OCI-LY1 (cell line): ENCODE data around the gene UBASH3B.

ENCODE experiments used
- CTCF ChIP-seq: fragments of 200-600 bp; sonication (generic), shearing (Covaris generic); IDR thresholded peaks from 2 replicates; pipeline ENCODE4 v1.5.1; 2017; ENCODE audit warnings: mild to moderate bottlenecking, antibody characterized with exemption, low read length, moderate library complexity, mixed read lengths
- EZH2 ChIP-seq: fragments of 200-600 bp; sonication (generic), shearing (Covaris generic); IDR thresholded peaks from 2 replicates; pipeline ENCODE4 v1.8.0; 2017; ENCODE audit warnings: borderline replicate concordance, mixed run types, mild to moderate bottlenecking, antibody characterized with exemption, low read length, moderate library complexity, mixed read lengths

GRCh38 chr11:122802876-122803275 is 147.4 kb downstream of the UBASH3B start:
- TF ChIP-seq CTCF (no peak), EZH2 (no peak)
